Lung (tissue), 12 donors: ENCODE results near the gene OGA. TPM values are rescaled to one million over a fixed set of nuclear protein-coding genes. Genes with fewer than 3 reads are reported as not detected.

Source experiments
- ATAC-seq: fragments of 200-7000 bp; cut with Tn5 transposase; one replicate; pipeline ENCODE4 v1.9.1; 2020; ENCODE audit warnings: moderate number of reproducible peaks; ENCODE audit not compliant: insufficient read depth, low FRiP score
- DNase-seq, 3 donors: peaks; one replicate each; pipeline ENCODE4 v3.0.0-alpha.2; 2013 to 2017
- H3K27ac ChIP-seq, 2 donors: one replicate each; pipeline ENCODE4 v1.5.1; 2013; ENCODE audit warnings: mild to moderate bottlenecking in 2 of 2, moderate library complexity in 2 of 2, control low read depth in 1 of 2, inconsistent platforms in 1 of 2, low read depth in 1 of 2, low read length in 1 of 2
- H3K27me3 ChIP-seq, 3 donors: one replicate each; pipeline ENCODE4 v1.5.1; 2013; ENCODE audit warnings: low read length in 2 of 3; ENCODE audit not compliant: control insufficient read depth in 3 of 3, insufficient read depth in 3 of 3
- H3K36me3 ChIP-seq, 4 donors: one replicate each; pipeline ENCODE4 v1.5.1; 2013; ENCODE audit warnings: low read length in 4 of 4, mild to moderate bottlenecking in 1 of 4, moderate library complexity in 1 of 4; ENCODE audit not compliant: control insufficient read depth in 4 of 4, insufficient read depth in 4 of 4
- H3K4me1 ChIP-seq, 5 donors: one replicate each; pipeline ENCODE4 v1.5.1; 2013; ENCODE audit warnings: low read length in 5 of 5, mild to moderate bottlenecking in 2 of 5, moderate library complexity in 1 of 5; ENCODE audit not compliant: control insufficient read depth in 5 of 5, insufficient read depth in 5 of 5
- H3K4me3 ChIP-seq: one replicate; pipeline ENCODE4 v1.5.1; 2013; ENCODE audit warnings: mild to moderate bottlenecking, control low read depth, moderate library complexity
- H3K9ac ChIP-seq, 2 donors: one replicate each; pipeline ENCODE4 v1.5.1; 2013; ENCODE audit warnings: low read length in 2 of 2, control low read depth in 1 of 2; ENCODE audit not compliant: insufficient read depth in 1 of 2
- H3K9me3 ChIP-seq, 4 donors: one replicate each; pipeline ENCODE4 v1.5.1; 2013; ENCODE audit warnings: low read length in 3 of 4, mild to moderate bottlenecking in 1 of 4, moderate library complexity in 1 of 4; ENCODE audit not compliant: control insufficient read depth in 4 of 4, insufficient read depth in 3 of 4
- WGBS, 2 donors: extraction: QIAGEN DNeasy Blood & Tissue Kit; methylation state at CpG; one replicate each; pipeline ENCODE4 v1.1.7; 2013; 5-methylcytosine and 5-hydroxymethylcytosine counted together
- polyA plus RNA-seq, 2 donors: library from polyadenylated mRNA; stranded (reverse); fragments of 200-250 nt; gene quantifications; one replicate each; pipeline ENCODE4 v1.2.1, GENCODE V29; 2013
- total RNA-seq, 2 donors: library from RNA; depleted of rRNA in 1 of 2; stranded (reverse); fragments of >200 nt in 1 of 2; gene quantifications; one replicate each; pipeline ENCODE4 v1.2.1, GENCODE V29; 2014 to 2021
- TF ChIP-seq, protein P1 (sequence below): IDR thresholded peaks from 2 replicates; pipeline ENCODE4 v1.5.1; 2012; ENCODE audit warnings: mild to moderate bottlenecking; ENCODE audit errors: control extremely low read depth, extremely low read depth
- donor health status: control.
- donor health status: control.
- donor health status: Bipolar disorder and iron deficiency.
- donor health status: healthy.
- donor health status: DM: yes; HTN: yes; CAD: no.

OGA gene
- total and polyA plus RNA-seq, 4 donors = 45.7 to 362 (median 69.7) TPM

DNA sequence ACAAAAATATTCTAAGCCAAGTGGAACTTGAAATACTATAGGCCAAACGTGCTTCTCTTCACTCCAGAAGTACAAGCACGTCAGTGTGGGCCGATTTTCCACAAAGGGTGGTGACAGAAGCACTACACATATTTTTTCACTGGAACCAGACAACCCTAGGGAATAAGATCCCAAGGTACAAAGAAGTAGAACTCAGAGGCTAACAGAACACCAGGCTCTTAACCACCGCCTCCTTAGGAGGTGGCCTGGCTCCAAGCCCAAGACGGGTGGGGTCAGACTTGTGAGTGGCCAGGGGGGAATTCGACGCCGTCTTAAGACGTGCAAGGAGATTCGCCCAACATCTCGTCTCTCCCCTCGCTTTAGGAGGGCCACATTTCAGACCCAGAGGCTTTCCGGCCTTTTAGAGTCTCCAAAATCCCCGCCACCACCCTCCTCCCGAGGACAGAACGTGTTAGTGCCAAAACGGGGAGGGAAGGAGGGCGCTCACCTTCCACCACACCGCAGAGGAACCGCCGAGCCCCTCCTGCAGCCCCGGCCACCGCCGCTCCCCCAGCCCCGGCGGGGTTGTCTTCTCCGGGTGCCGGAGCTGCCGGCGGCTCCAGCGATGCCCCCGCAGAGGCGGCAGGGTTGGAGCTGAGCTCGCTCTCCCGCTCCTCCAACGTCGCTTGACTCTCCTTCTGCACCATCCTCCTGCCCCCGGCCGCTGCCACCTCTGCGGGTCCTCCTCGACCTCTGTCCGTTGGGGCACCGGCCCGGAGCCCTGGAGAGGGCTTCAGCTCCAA, 716 bp downstream of the OGA start:
- Histone ChIP-seq H3K9ac (peak overlapping the region; percentile 87 to 96), H3K9me3 (no peaks in the 10 kb centered on the region), H3K36me3 (peaks cover 0 to 10% (median under 1%) of the 10 kb centered on the region in 4 donors), H3K4me3 (peak overlapping the region; percentile 83), H3K27me3 (no peaks in the 10 kb centered on the region), H3K4me1 (peaks cover 2 to 30% (median 10%) of the 10 kb centered on the region in 5 donors), H3K27ac (peak overlapping the region; percentile 94 to 95)
- WGBS, 2 donors = 0% methylated on average over 43 to 44 of the region's 44 CpGs
- peak; percentile 44 for ATAC-seq
- TF ChIP-seq, protein P1, sequence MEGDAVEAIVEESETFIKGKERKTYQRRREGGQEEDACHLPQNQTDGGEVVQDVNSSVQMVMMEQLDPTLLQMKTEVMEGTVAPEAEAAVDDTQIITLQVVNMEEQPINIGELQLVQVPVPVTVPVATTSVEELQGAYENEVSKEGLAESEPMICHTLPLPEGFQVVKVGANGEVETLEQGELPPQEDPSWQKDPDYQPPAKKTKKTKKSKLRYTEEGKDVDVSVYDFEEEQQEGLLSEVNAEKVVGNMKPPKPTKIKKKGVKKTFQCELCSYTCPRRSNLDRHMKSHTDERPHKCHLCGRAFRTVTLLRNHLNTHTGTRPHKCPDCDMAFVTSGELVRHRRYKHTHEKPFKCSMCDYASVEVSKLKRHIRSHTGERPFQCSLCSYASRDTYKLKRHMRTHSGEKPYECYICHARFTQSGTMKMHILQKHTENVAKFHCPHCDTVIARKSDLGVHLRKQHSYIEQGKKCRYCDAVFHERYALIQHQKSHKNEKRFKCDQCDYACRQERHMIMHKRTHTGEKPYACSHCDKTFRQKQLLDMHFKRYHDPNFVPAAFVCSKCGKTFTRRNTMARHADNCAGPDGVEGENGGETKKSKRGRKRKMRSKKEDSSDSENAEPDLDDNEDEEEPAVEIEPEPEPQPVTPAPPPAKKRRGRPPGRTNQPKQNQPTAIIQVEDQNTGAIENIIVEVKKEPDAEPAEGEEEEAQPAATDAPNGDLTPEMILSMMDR = no peak
- peak; percentile 91 to 98 (median 96) for DNase-seq

DNA sequence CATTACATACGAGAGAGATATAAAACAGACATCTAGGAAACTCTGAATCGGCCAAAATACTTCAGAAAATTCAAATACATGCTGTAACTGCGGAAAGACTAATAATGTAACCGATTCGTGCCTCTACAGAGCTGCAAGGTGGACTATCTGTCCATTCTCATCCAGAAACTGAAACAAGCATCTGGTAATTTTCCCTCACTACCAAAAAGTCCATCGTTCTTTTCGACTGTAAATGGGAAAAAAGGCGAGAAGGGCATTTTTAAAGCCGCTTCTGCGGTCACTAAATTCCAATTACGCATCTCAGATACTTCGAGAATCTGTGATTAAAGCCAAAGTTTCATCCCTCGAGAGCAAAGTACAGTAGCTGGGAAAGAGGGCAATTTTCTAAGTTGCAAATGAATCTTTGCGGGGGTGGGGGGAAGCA, 1.3 kb downstream of the OGA start:
- peaks cover 4 to 30% (median 10%) of the 10 kb centered on the region in 5 donors for H3K4me1 ChIP-seq
- peak overlapping the region; percentile 87 to 96 for H3K9ac ChIP-seq
- peak overlapping the region; percentile 83 for H3K4me3 ChIP-seq
- H3K36me3 ChIP-seq = peaks cover under 1 to 10% (median 4%) of the 10 kb centered on the region in 4 donors
- H3K9me3 ChIP-seq = no peaks in the 10 kb centered on the region
- WGBS, 2 donors = 1% methylated on average over 14 of the region's 14 CpGs
- TF ChIP-seq, protein P1 = no peak
- ATAC-seq (no peak), DNase-seq (peak in 1 of 3 donors; percentile 22)
- H3K27me3 ChIP-seq = no peaks in the 10 kb centered on the region
- peak overlapping the region; percentile 94 to 95 for H3K27ac ChIP-seq

DNA sequence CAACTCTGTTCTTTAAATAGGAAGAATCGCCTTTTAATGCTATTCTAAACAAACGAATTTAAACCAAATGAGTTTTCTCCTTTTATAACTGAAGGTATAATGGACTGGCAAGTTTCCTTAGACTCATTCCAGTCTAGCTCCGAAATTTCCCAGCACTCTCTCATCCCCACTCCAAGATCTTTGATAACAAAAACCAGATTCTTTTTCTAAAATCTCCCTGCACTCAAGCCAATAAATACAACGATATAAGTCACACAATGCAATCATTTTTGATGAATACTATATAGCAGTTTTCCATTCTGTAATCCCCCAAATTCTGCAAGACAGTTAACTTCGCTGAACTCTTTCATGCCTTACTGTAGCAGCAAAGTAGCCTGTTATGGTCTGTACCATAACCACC, 1.9 kb downstream of the OGA start:
- TF ChIP-seq, protein P1 = no peak
- Histone ChIP-seq H3K4me3 (peak overlapping the region; percentile 63), H3K4me1 (peaks cover 4 to 30% (median 10%) of the 10 kb centered on the region in 5 donors), H3K9ac (peak overlapping the region in 1 of 2 donors; percentile 96), H3K27me3 (no peaks in the 10 kb centered on the region), H3K9me3 (no peaks in the 10 kb centered on the region), H3K27ac (no peak overlapping the region), H3K36me3 (peaks cover 2 to 10% (median 5%) of the 10 kb centered on the region in 4 donors)
- 0 to 5% methylated on average over 5 of the region's 5 CpGs for WGBS, 2 donors
- DNase-seq = peak in 2 of 3 donors; percentile 49 to 51
- ATAC-seq = no peak
